ENCODE results near the gene DDT. TPM values are rescaled to one million over a fixed set of nuclear protein-coding genes. Genes with fewer than 3 reads are reported as not detected.
"Not testable (repeated sequence)": the region's sequence is repeated elsewhere in the genome, so short reads cannot be mapped to it uniquely, and the experiment has no call there.

The DDT gene
- polyA plus RNA-seq, 1 donor, result 138 TPM

DNA sequence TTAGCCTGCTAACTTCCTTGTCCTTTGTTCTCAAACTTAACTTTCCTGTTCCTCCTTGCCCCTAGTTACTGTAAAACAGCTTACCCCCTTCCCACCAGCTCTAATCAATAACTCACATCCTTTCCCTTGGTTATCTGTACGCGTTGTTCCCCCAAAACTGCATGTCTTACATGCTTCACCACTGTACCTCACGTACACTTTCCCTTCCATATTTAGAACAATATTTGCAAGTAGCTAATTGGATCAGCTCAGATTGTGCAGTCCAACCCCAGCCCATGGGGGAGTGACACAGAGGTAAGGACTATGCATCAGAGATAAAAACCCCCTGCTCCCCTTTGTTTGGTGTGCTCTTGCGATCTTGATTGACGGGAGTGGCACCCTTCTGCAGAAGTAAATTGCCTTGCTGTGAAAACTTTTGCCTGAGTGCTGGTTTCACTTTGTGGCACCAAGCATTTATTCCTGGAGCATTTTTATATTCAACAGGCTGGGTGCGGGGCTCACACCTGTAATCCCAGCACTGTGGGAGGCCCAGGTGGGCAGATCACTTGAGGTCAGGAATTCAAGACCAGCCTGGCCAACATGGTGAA lies 49.1 kb downstream of the DDT start:
- Histone ChIP-seq H3K27me3 (ENCODE audit: control insufficient read depth, insufficient read depth, low read length) (no peaks in the 10 kb centered on the region), H3K4me1 (ENCODE audit: control insufficient read depth, insufficient read depth, low read length) (no peaks in the 10 kb centered on the region), H3K36me3 (ENCODE audit: control insufficient read depth, insufficient read depth, low read length) (peaks cover 18% of the 10 kb centered on the region), H3K4me3 (ENCODE audit: low read length) (no peak overlapping the region), H3K27ac (ENCODE audit: low read length) (no peak overlapping the region), H3K9me3 (ENCODE audit: control insufficient read depth, low read depth, low read length) (no peaks in the 10 kb centered on the region)
- no peak for DNase-seq
- WGBS (ENCODE audit: insufficient coverage, low lambda C conversion rate), result 86% methylated on average over 2 of the region's 6 CpGs

DNA sequence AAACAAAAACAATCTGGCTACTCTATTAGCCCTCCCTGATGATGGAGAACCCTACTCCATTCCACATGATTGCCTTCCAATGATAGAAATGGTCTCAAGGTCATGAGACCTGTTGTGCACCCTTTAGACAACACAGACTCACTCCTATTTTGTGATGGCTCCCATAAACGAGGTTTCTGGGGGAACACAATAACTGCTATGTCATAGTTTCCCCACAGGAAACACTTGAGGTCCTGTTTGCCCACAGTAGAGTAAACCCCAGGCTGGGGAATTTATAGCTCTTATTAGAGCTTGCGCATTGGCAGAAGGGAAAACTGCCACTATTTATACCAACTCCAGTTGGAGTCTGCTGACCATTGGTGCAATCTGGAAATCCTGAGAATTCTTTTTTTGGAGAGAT lies 51.3 kb downstream of the DDT start:
- no peak overlapping the region for H3K27ac ChIP-seq (ENCODE audit: low read length)

DNA sequence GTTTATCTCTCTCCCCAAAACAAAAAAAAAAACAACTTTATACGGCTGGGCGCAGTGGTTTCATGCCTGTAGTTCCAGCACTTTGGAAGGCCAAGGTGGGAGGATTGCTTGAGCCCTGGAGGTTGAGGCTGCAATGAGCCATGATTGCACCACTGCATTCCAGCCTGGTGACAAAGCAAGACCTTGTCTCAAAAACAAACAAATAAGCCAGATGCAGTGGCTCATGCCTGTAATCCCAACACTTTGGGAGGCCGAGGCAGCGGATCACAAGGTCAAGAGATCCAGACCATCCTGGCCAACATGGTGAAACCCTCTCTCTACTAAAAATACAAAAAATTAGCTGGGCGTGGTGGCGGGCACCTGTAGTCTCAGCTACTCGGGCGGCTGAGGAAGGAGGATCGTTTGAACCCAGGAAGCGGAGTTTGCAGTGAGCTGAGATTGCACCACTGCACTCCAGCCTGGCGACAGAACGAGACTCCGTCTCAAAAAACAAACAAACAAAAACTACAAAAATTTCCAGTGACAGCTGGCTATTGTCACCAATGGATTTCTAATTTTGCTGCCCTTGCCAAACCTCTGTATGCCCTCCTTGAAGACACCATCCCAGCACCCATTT lies 52.5 kb downstream of the DDT start:
- peaks cover 14% of the 10 kb centered on the region for H3K36me3 ChIP-seq (ENCODE audit: control insufficient read depth, insufficient read depth, low read length)
- WGBS (ENCODE audit: insufficient coverage, low lambda C conversion rate), result 96% methylated on average over 9 of the region's 13 CpGs
- not testable (repeated sequence) for DNase-seq; H3K27me3 ChIP-seq (ENCODE audit: control insufficient read depth, insufficient read depth, low read length); H3K4me1 ChIP-seq (ENCODE audit: control insufficient read depth, insufficient read depth, low read length); H3K27ac ChIP-seq (ENCODE audit: low read length); H3K4me3 ChIP-seq (ENCODE audit: low read length); H3K9me3 ChIP-seq (ENCODE audit: control insufficient read depth, low read depth, low read length)

More for the DNA sequence above, 51.3 kb downstream of the DDT start:
- no peaks in the 10 kb centered on the region for H3K4me1 ChIP-seq (ENCODE audit: control insufficient read depth, insufficient read depth, low read length)
- peaks cover 14% of the 10 kb centered on the region for H3K36me3 ChIP-seq (ENCODE audit: control insufficient read depth, insufficient read depth, low read length)
- no peak overlapping the region for H3K4me3 ChIP-seq (ENCODE audit: low read length)
- no CpG with 5 or more reads among the region's 2 CpGs for WGBS (ENCODE audit: insufficient coverage, low lambda C conversion rate)
- H3K27me3 ChIP-seq (ENCODE audit: control insufficient read depth, insufficient read depth, low read length), result no peaks in the 10 kb centered on the region
- no peak for DNase-seq
- H3K9me3 ChIP-seq (ENCODE audit: control insufficient read depth, low read depth, low read length), result no peaks in the 10 kb centered on the region

Other genes starting within 250 kb of the DDT start
- gene ZNF70, start 223.3 kb downstream of the DDT start, polyA plus RNA-seq, result 4.0 TPM
- gene VPREB3, start 220.0 kb downstream of the DDT start, polyA plus RNA-seq, result 0.45 TPM
- gene C22orf15, start 211.5 kb downstream of the DDT start, polyA plus RNA-seq, result 0.43 TPM
- 88.2 TPM for gene CHCHD10, start 206.5 kb downstream of the DDT start, polyA plus RNA-seq
- gene MMP11, start 201.6 kb downstream of the DDT start, polyA plus RNA-seq, result 12.7 TPM
- gene SMARCB1, start 187.5 kb downstream of the DDT start, polyA plus RNA-seq, result 84.8 TPM
- 4.8 TPM for gene DERL3, start 135.4 kb downstream of the DDT start, polyA plus RNA-seq
- gene SLC2A11, start 116.6 kb downstream of the DDT start, polyA plus RNA-seq, result 19.3 TPM
- 533 TPM for gene MIF, start 80.1 kb downstream of the DDT start, polyA plus RNA-seq
- gene GSTT2B, start 13.2 kb downstream of the DDT start, polyA plus RNA-seq, result 4.6 TPM
- gene DDTL, start 7.6 kb downstream of the DDT start, polyA plus RNA-seq, result 11.2 TPM
- 0.22 TPM for gene GSTT2, start 5.7 kb upstream of the DDT start, polyA plus RNA-seq
- gene GSTT4, start 31.0 kb upstream of the DDT start, polyA plus RNA-seq, result not detected
- 47.1 TPM for gene CABIN1, start 36.9 kb upstream of the DDT start, polyA plus RNA-seq
- 36.9 TPM for gene SUSD2, start 207.0 kb upstream of the DDT start, polyA plus RNA-seq